Erythroblast (primary cell): ENCODE data around the gene GALNT16.

Source experiments
- GATA1 ChIP-seq: IDR thresholded peaks from 2 replicates; pipeline ENCODE4 v1.6.1; 2011; ENCODE audit warnings: low read depth, mild to moderate bottlenecking, control low read depth, low read length, moderate library complexity
- POLR2A ChIP-seq: IDR thresholded peaks from 2 replicates; pipeline ENCODE4 v1.6.1; 2011; ENCODE audit warnings: mild to moderate bottlenecking, low read length

- TF ChIP-seq POLR2A (no peak), GATA1 (no peak)
These were observed 57.3 kb downstream of the GALNT16 start for GRCh38 chr14:69317102-69317755.
